Parathyroid adenoma (tissue), 2 donors: ENCODE results near the gene BCAS4.

Experiments
- H2AFZ ChIP-seq: fragments of 300-600 bp; sonication (generic); one replicate; pipeline ENCODE4 v1.7.0; 2017; ENCODE audit warnings: antibody characterized with exemption, mild to moderate bottlenecking
- H3K27ac ChIP-seq: fragments of 300-600 bp; sonication (generic); one replicate; pipeline ENCODE4 v1.7.0; 2017
- H3K27me3 ChIP-seq: fragments of 300-600 bp; sonication (generic); one replicate; pipeline ENCODE4 v1.7.0; 2017; ENCODE audit warnings: low read length; ENCODE audit not compliant: control insufficient read depth, insufficient read depth
- H3K36me3 ChIP-seq: fragments of 300-600 bp; sonication (generic); one replicate; pipeline ENCODE4 v1.7.0; 2017; ENCODE audit warnings: low read length; ENCODE audit not compliant: control insufficient read depth, insufficient read depth
- H3K4me1 ChIP-seq: fragments of 300-600 bp; sonication (generic); one replicate; pipeline ENCODE4 v1.7.0; 2017; ENCODE audit warnings: control low read depth
- H3K4me2 ChIP-seq: fragments of 300-600 bp; sonication (generic); one replicate; pipeline ENCODE4 v1.7.0; 2017; ENCODE audit warnings: low read length
- H3K4me3 ChIP-seq: fragments of 300-600 bp; sonication (generic); one replicate; pipeline ENCODE4 v1.7.0; 2017; ENCODE audit warnings: low read depth, low read length
- H3K79me2 ChIP-seq: fragments of 300-600 bp; sonication (generic); one replicate; pipeline ENCODE4 v1.7.0; 2017; ENCODE audit warnings: control low read depth
- H3K9ac ChIP-seq: fragments of 300-600 bp; sonication (generic); one replicate; pipeline ENCODE4 v1.7.0; 2017; ENCODE audit warnings: mild to moderate bottlenecking
- H3K9me3 ChIP-seq: fragments of 300-600 bp; sonication (generic); one replicate; pipeline ENCODE4 v1.7.0; 2017; ENCODE audit warnings: low read length; ENCODE audit not compliant: control insufficient read depth
- TF ChIP-seq, protein P1 (sequence below): fragments of 300-600 bp; sonication (generic); IDR thresholded peaks from one replicate; pipeline ENCODE4 v1.7.0; 2017; ENCODE audit warnings: antibody characterized with exemption, mild to moderate bottlenecking
- donor health status: primary hyperparathyroidism.

BCAS4 gene

GRCh38 chr20:50821257-50821921 is 26.5 kb downstream of the BCAS4 start:
- Histone ChIP-seq H3K4me3 (no peak overlapping the region), H3K79me2 (peaks cover 15% of the 10 kb centered on the region), H3K36me3 (no peaks in the 10 kb centered on the region), H2AFZ (no peak overlapping the region), H3K4me2 (no peak overlapping the region), H3K4me1 (peaks cover 12% of the 10 kb centered on the region), H3K27ac (no peak overlapping the region), H3K9me3 (no peaks in the 10 kb centered on the region), H3K9ac (no peak overlapping the region), H3K27me3 (no peaks in the 10 kb centered on the region)
- TF ChIP-seq, protein P1, sequence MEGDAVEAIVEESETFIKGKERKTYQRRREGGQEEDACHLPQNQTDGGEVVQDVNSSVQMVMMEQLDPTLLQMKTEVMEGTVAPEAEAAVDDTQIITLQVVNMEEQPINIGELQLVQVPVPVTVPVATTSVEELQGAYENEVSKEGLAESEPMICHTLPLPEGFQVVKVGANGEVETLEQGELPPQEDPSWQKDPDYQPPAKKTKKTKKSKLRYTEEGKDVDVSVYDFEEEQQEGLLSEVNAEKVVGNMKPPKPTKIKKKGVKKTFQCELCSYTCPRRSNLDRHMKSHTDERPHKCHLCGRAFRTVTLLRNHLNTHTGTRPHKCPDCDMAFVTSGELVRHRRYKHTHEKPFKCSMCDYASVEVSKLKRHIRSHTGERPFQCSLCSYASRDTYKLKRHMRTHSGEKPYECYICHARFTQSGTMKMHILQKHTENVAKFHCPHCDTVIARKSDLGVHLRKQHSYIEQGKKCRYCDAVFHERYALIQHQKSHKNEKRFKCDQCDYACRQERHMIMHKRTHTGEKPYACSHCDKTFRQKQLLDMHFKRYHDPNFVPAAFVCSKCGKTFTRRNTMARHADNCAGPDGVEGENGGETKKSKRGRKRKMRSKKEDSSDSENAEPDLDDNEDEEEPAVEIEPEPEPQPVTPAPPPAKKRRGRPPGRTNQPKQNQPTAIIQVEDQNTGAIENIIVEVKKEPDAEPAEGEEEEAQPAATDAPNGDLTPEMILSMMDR = no peak

DNA sequence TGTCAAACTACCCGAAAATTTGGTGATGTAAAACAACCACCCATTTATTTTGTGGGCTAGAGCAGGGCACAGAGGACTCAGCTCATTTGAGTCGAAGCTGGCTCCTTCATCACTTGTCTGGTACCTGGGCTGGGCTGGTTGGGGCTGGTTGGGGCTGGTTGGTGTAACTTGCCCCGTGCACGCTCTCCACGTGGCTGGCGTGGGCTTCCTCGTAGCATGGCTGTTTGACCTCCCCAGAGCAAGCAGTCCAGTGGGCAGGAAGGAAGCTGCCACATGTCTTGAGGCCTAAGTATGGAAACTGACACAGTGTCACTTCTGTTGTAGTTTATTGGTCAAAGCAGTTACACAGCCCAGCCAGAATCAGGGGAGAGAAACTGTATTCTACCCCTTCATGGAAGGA is 27.1 kb downstream of the BCAS4 start:
- Histone ChIP-seq H3K4me3 (no peak overlapping the region), H3K9ac (no peak overlapping the region), H3K27ac (no peak overlapping the region), H2AFZ (no peak overlapping the region), H3K36me3 (no peaks in the 10 kb centered on the region), H3K27me3 (no peaks in the 10 kb centered on the region), H3K79me2 (peaks cover 15% of the 10 kb centered on the region), H3K4me2 (no peak overlapping the region), H3K9me3 (no peaks in the 10 kb centered on the region), H3K4me1 (peaks cover 17% of the 10 kb centered on the region)
- TF ChIP-seq, protein P1 = no peak

GRCh38 chr20:50823319-50823718 is 28.5 kb downstream of the BCAS4 start:
- H3K9ac ChIP-seq = no peak overlapping the region
- H3K4me3 ChIP-seq = no peak overlapping the region
- H3K4me1 ChIP-seq = peaks cover 27% of the 10 kb centered on the region
- no peaks in the 10 kb centered on the region for H3K9me3 ChIP-seq
- H3K36me3 ChIP-seq = no peaks in the 10 kb centered on the region
- H3K4me2 ChIP-seq = no peak overlapping the region
- TF ChIP-seq, protein P1 = no peak
- peaks cover 15% of the 10 kb centered on the region for H3K79me2 ChIP-seq
- H3K27ac ChIP-seq = no peak overlapping the region
- H2AFZ ChIP-seq = no peak overlapping the region
- no peaks in the 10 kb centered on the region for H3K27me3 ChIP-seq

- H3K36me3 ChIP-seq = no peaks in the 10 kb centered on the region
- H3K4me1 ChIP-seq = peaks cover 22% of the 10 kb centered on the region
- no peaks in the 10 kb centered on the region for H3K27me3 ChIP-seq
- H2AFZ ChIP-seq = no peak overlapping the region
- H3K9ac ChIP-seq = no peak overlapping the region
- no peak overlapping the region for H3K4me2 ChIP-seq
- no peak overlapping the region for H3K4me3 ChIP-seq
- peak overlapping the region; percentile 12 for H3K27ac ChIP-seq
- peaks cover 10% of the 10 kb centered on the region for H3K79me2 ChIP-seq
- no peaks in the 10 kb centered on the region for H3K9me3 ChIP-seq
- TF ChIP-seq, protein P1 = no peak
These were observed 29.3 kb downstream of the BCAS4 start for GRCh38 chr20:50824137-50824536.

DNA sequence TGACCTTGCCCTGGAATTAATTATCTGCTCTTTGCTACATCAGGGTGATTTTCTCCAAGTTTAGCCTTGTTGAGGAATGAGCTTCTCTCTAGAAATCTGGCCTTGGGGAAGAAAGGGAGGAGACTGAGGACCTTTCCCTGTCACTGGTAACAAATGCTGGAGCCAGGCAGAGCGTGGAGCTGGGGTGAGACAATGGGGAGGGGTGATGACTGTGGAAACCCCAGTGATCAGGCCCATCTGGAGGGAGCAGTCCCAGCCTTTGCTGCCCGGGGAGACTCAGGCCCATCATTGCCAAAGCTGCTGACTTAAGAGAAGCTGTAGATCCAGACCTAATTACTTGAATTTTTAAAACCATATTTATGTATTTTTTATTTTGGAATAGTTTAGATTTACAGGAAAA is 31.3 kb downstream of the BCAS4 start:
- no peak overlapping the region for H3K4me2 ChIP-seq
- H3K4me1 ChIP-seq = peaks cover 22% of the 10 kb centered on the region
- H3K27ac ChIP-seq = no peak overlapping the region
- H3K9me3 ChIP-seq = no peaks in the 10 kb centered on the region
- H3K36me3 ChIP-seq = no peaks in the 10 kb centered on the region
- H3K27me3 ChIP-seq = no peaks in the 10 kb centered on the region
- H3K79me2 ChIP-seq = no peaks in the 10 kb centered on the region
- no peak overlapping the region for H2AFZ ChIP-seq
- no peak overlapping the region for H3K9ac ChIP-seq
- TF ChIP-seq, protein P1 = no peak
- no peak overlapping the region for H3K4me3 ChIP-seq
